CD14-positive monocyte (primary cell): ENCODE results near the gene PLAC9. TPM values are rescaled to one million over a fixed set of nuclear protein-coding genes. Genes with fewer than 3 reads are reported as not detected.

Source experiments
- DNase-seq, 3 donors: peaks; one replicate each; pipeline ENCODE4 v3.0.0-alpha.2; 2011 to 2022
- H2AFZ ChIP-seq: 2 replicates; pipeline ENCODE4 v1.6.0; 2012; ENCODE audit warnings: mild to moderate bottlenecking, low read depth, low read length, inconsistent platforms; ENCODE audit not compliant: insufficient read depth, poor library complexity, severe bottlenecking
- H3K27ac ChIP-seq, 2 donors: 1 replicate in 1 of 2; 2 replicates in 1 of 2; pipeline ENCODE4 v1.5.1; 2012 to 2013; ENCODE audit warnings: low read length in 2 of 2, control low read depth in 1 of 2, inconsistent platforms in 1 of 2, low read depth in 1 of 2, mild to moderate bottlenecking in 1 of 2
- H3K27me3 ChIP-seq, 2 donors: one replicate each; pipeline versions ENCODE4 v1.6.0 to v1.6.1; 2011 to 2013; ENCODE audit warnings: low read length in 2 of 2; ENCODE audit not compliant: control insufficient read depth in 2 of 2, insufficient read depth in 2 of 2
- H3K36me3 ChIP-seq, 2 donors: replicated peaks in 1 of 2; 1 replicate in 1 of 2; 2 replicates in 1 of 2; pipeline versions ENCODE4 v1.5.1 to v1.6.1; 2012 to 2013; ENCODE audit warnings: low read length in 2 of 2, control low read depth in 1 of 2, inconsistent platforms in 1 of 2, mild to moderate bottlenecking in 1 of 2; ENCODE audit not compliant: insufficient read depth in 2 of 2, control insufficient read depth in 1 of 2
- H3K4me1 ChIP-seq, 2 donors: 1 replicate in 1 of 2; 2 replicates in 1 of 2; pipeline versions ENCODE4 v1.5.1 to v1.6.1; 2012 to 2013; ENCODE audit warnings: low read length in 2 of 2, control low read depth in 1 of 2, inconsistent platforms in 1 of 2, mild to moderate bottlenecking in 1 of 2, moderate library complexity in 1 of 2; ENCODE audit not compliant: insufficient read depth in 2 of 2, control insufficient read depth in 1 of 2
- H3K4me2 ChIP-seq: replicated peaks from 2 replicates; pipeline ENCODE3; 2012; ENCODE audit warnings: low read length, moderate library complexity, mild to moderate bottlenecking; ENCODE audit not compliant: poor library complexity, severe bottlenecking; ENCODE audit errors: extremely low read depth
- H3K4me3 ChIP-seq, 3 experiments: fragments of 200-600 bp in 1 of 3; sonication (generic) in 1 of 3; replicated peaks in 1 of 3; 1 replicate in 2 of 3; 2 replicates in 1 of 3; pipeline ENCODE4 v1.5.1; 2011 to 2013; ENCODE audit warnings: low read length in 3 of 3, mild to moderate bottlenecking in 3 of 3, control low read depth in 2 of 3, low read depth in 2 of 3, inconsistent platforms in 1 of 3, moderate library complexity in 1 of 3
- H3K79me2 ChIP-seq: 2 replicates; pipeline ENCODE4 v1.6.0; 2012; ENCODE audit warnings: mild to moderate bottlenecking, control low read depth, inconsistent platforms, low read length, moderate library complexity; ENCODE audit not compliant: insufficient read depth
- H3K9ac ChIP-seq: 2 replicates; pipeline ENCODE4 v1.6.0; 2017; ENCODE audit warnings: low read length, mild to moderate bottlenecking; ENCODE audit not compliant: insufficient read depth, poor library complexity, severe bottlenecking
- H3K9me3 ChIP-seq, 2 donors: replicated peaks in 1 of 2; 1 replicate in 1 of 2; 2 replicates in 1 of 2; pipeline versions ENCODE4 v1.5.1 to v1.6.1; 2012 to 2013; ENCODE audit warnings: low read length in 2 of 2, control low read depth in 1 of 2; ENCODE audit not compliant: control insufficient read depth in 1 of 2, insufficient read depth in 1 of 2
- H4K20me1 ChIP-seq: 2 replicates; pipeline ENCODE4 v1.6.0; 2012; ENCODE audit warnings: mild to moderate bottlenecking, low read length, control low read depth, moderate library complexity; ENCODE audit not compliant: insufficient read depth
- H3K27ac Mint-ChIP-seq, 7 donors: one replicate each; pipeline ENCODE4 v1.8.0; 2020; ENCODE audit warnings: mild to moderate bottlenecking in 7 of 7, mixed read lengths in 7 of 7, moderate library complexity in 6 of 7, inconsistent platforms in 2 of 7
- H3K27me3 Mint-ChIP-seq, 3 donors: one replicate each; pipeline ENCODE4 v1.8.0; 2021 to 2022; ENCODE audit warnings: low read depth in 3 of 3, mild to moderate bottlenecking in 3 of 3, mixed read lengths in 3 of 3, moderate library complexity in 3 of 3, inconsistent platforms in 1 of 3
- H3K36me3 Mint-ChIP-seq, 2 donors: one replicate each; pipeline ENCODE4 v1.8.0; 2020; ENCODE audit warnings: mixed read lengths in 2 of 2, inconsistent platforms in 1 of 2, mild to moderate bottlenecking in 1 of 2
- H3K4me1 Mint-ChIP-seq: one replicate; pipeline ENCODE4 v1.8.0; 2020; ENCODE audit warnings: mild to moderate bottlenecking, mixed read lengths
- H3K4me3 Mint-ChIP-seq, 2 donors: one replicate each; pipeline ENCODE4 v1.8.0; 2020; ENCODE audit warnings: mild to moderate bottlenecking in 2 of 2, mixed read lengths in 2 of 2, moderate library complexity in 1 of 2
- H3K9me3 Mint-ChIP-seq, 7 donors: one replicate each; pipeline ENCODE4 v1.8.0; 2020 to 2022; ENCODE audit warnings: mixed read lengths in 7 of 7, mild to moderate bottlenecking in 6 of 7, moderate library complexity in 6 of 7, inconsistent platforms in 2 of 7
- CTCF ChIP-seq: fragments of 200-600 bp; IDR thresholded peaks from one replicate; pipeline ENCODE4 v1.8.0; 2022; ENCODE audit warnings: antibody characterized with exemption, mild to moderate bottlenecking
- WGBS: methylation state at CpG from one replicate; pipeline ENCODE4 v1.1.5; 2013; ENCODE audit warnings: missing lambda C conversion rate; ENCODE audit not compliant: insufficient coverage; 5-methylcytosine and 5-hydroxymethylcytosine counted together
- intact Hi-C, 2 donors: fragments of 100-400 bp; cut with micrococcal nuclease; formaldehyde crosslinking; loops; one replicate each; pipeline versions ENCODE4 v1.15.0 to v1.15.1; 2023
- polyA plus RNA-seq, 3 donors: library from polyadenylated mRNA; depleted of rRNA in 1 of 3; unstranded in 2 of 3; stranded (reverse) in 1 of 3; fragments of 300-500 nt in 2 of 3; fragments of >200 nt in 1 of 3; fragmentation: Illumina TruSeq in 2 of 3; gene quantifications; 1 replicate in 2 of 3; 2 replicates in 1 of 3; pipeline ENCODE4 v1.2.3, GENCODE V29; 2012 to 2021

The PLAC9 gene
- polyA plus RNA-seq, 3 donors, result not detected

- Histone ChIP-seq H3K27me3 (peaks cover 21 to 26% of the 10 kb centered on the region in 2 donors), H3K4me2 (no peak overlapping the region), H4K20me1 (no peaks in the 10 kb centered on the region), H3K4me1 (peaks cover 0 to 12% of the 10 kb centered on the region in 2 donors), H3K36me3 (no peaks in the 10 kb centered on the region), H3K9ac (no peak overlapping the region), H3K27ac (no peak overlapping the region), H2AFZ (no peak overlapping the region), H3K9me3 (no peaks in the 10 kb centered on the region), H3K79me2 (no peaks in the 10 kb centered on the region), H3K4me3 (no peak overlapping the region)
- Mint-ChIP-seq H3K9me3 (peaks cover 0 to 4% (median 0%) of the 10 kb centered on the region in 7 donors), H3K27me3 (peaks cover 33 to 42% (median 37%) of the 10 kb centered on the region in 3 donors), H3K27ac (no peak overlapping the region), H3K4me3 (no peak overlapping the region), H3K4me1 (peaks cover 9% of the 10 kb centered on the region), H3K36me3 (peaks cover 0 to 7% of the 10 kb centered on the region in 2 donors)
- intact Hi-C loops, result no loop called here
- 75% methylated on average over 4 of the region's 8 CpGs for WGBS
- no peak for DNase-seq
- no peak for TF ChIP-seq CTCF
These were observed 3.6 kb downstream of the PLAC9 start for GRCh38 chr10:80136134-80136571.

GRCh38 chr10:80137031-80137862, 4.7 kb downstream of the PLAC9 start:
- H2AFZ ChIP-seq, result no peak overlapping the region
- TF ChIP-seq CTCF, result no peak
- H3K9me3 Mint-ChIP-seq, result peaks cover 0 to 4% (median 0%) of the 10 kb centered on the region in 7 donors
- peaks cover 12 to 16% of the 10 kb centered on the region in 2 donors for H3K27me3 ChIP-seq
- H3K4me2 ChIP-seq, result no peak overlapping the region
- H3K27ac Mint-ChIP-seq, result no peak overlapping the region
- intact Hi-C loops, result no loop called here
- no peak overlapping the region for H3K9ac ChIP-seq
- H3K36me3 Mint-ChIP-seq, result peaks cover 0 to 7% of the 10 kb centered on the region in 2 donors
- peaks cover 0 to 11% of the 10 kb centered on the region in 2 donors for H3K4me1 ChIP-seq
- peaks cover 24 to 38% (median 32%) of the 10 kb centered on the region in 3 donors for H3K27me3 Mint-ChIP-seq
- no peak for DNase-seq
- no peaks in the 10 kb centered on the region for H3K9me3 ChIP-seq
- no peak overlapping the region for H3K4me3 ChIP-seq
- H3K79me2 ChIP-seq, result no peaks in the 10 kb centered on the region
- no peaks in the 10 kb centered on the region for H4K20me1 ChIP-seq
- no peak overlapping the region for H3K27ac ChIP-seq
- H3K4me3 Mint-ChIP-seq, result no peak overlapping the region
- peaks cover 9% of the 10 kb centered on the region for H3K4me1 Mint-ChIP-seq
- 94% methylated on average over 6 of the region's 14 CpGs for WGBS
- H3K36me3 ChIP-seq, result no peaks in the 10 kb centered on the region
